Kidney (tissue), 14 donors: ENCODE data around the gene MUC7. TPM values are rescaled to one million over a fixed set of nuclear protein-coding genes. Genes with fewer than 3 reads are reported as not detected.
A peak's percentile ranks its signal among the peaks of the same experiment; 100 is the strongest.

Source experiments
- DNase-seq, 5 donors: peaks; one replicate each; pipeline ENCODE4 v3.0.0-alpha.2; 2013 to 2020
- FAIRE-seq: peaks from 2 replicates; lab custom pipeline; 2012; peaks lifted over from hg19 to GRCh38; lab: Jason Lieb, UNC
- H3K27ac ChIP-seq, 2 donors: one replicate each; pipeline ENCODE4 v1.7.0; 2013; ENCODE audit warnings: low read depth in 2 of 2, low read length in 2 of 2, inconsistent platforms in 1 of 2
- H3K27me3 ChIP-seq: one replicate; pipeline ENCODE4 v1.7.1; 2013; ENCODE audit warnings: low read length, inconsistent platforms; ENCODE audit not compliant: control insufficient read depth, insufficient read depth
- H3K36me3 ChIP-seq, 3 donors: one replicate each; pipeline versions ENCODE4 v1.7.0 to v1.7.1; 2013; ENCODE audit warnings: low read length in 3 of 3, control low read depth in 1 of 3, inconsistent platforms in 1 of 3; ENCODE audit not compliant: insufficient read depth in 3 of 3, control insufficient read depth in 2 of 3
- H3K4me1 ChIP-seq, 3 donors: one replicate each; pipeline versions ENCODE4 v1.7.0 to v1.7.1; 2013; ENCODE audit warnings: low read length in 3 of 3, inconsistent platforms in 1 of 3, low read depth in 1 of 3; ENCODE audit not compliant: control insufficient read depth in 2 of 3, insufficient read depth in 2 of 3
- H3K4me3 ChIP-seq, 3 donors: one replicate each; pipeline versions ENCODE4 v1.7.0 to v1.8.1; 2013; ENCODE audit warnings: low read length in 3 of 3, control low read depth in 1 of 3, inconsistent platforms in 1 of 3
- H3K9ac ChIP-seq, 3 donors: one replicate each; pipeline versions ENCODE4 v1.7.0 to v1.7.1; 2013; ENCODE audit warnings: low read length in 3 of 3, control low read depth in 1 of 3, inconsistent platforms in 1 of 3
- H3K9me3 ChIP-seq, 3 donors: one replicate each; pipeline versions ENCODE4 v1.7.0 to v1.7.1; 2013; ENCODE audit warnings: low read length in 3 of 3, control low read depth in 1 of 3, inconsistent platforms in 1 of 3; ENCODE audit not compliant: control insufficient read depth in 2 of 3, insufficient read depth in 1 of 3
- intact Hi-C: fragments of 100-400 bp; cut with DNase I; formaldehyde crosslinking; loops from one replicate; pipeline ENCODE4 v1.11.1; 2022
- polyA plus RNA-seq: library from polyadenylated mRNA; stranded (reverse); fragments of 350-450 nt; fragmentation: Illumina TruSeq; extraction: RNeasy Lipid Tissue Mini Kit (QIAGEN cat#74804); gene quantifications from one replicate; pipeline ENCODE4 v1.2.3, GENCODE V29; 2014; ENCODE audit warnings: low read depth, low replicate concordance; ENCODE audit not compliant: insufficient read depth
- total RNA-seq: library from RNA; stranded (reverse); fragmentation: NEBNext Ultra II Directional; extraction: Animal tissue kit (Norgen Biotek cat#: 25700); gene quantifications from one replicate; pipeline ENCODE4 v1.2.1, GENCODE V29; 2021
- TF ChIP-seq, protein P1 (sequence below): IDR thresholded peaks from 3 replicates; pipeline ENCODE4 v1.5.1; 2012; ENCODE audit warnings: mild to moderate bottlenecking, moderate library complexity, borderline replicate concordance; ENCODE audit not compliant: insufficient read depth; ENCODE audit errors: extremely low read depth
- donor health status: control.
- donor health status: control.
- donor health status: control.
- donor health status: control.
- donor health status: control.
- donor health status: DM: yes; HTN: yes; CAD: no.
- donor health status: Normal renal cell carcinoma (clear cell type).

Gene MUC7
- total and polyA plus RNA-seq, 2 donors from 2014 or later, result not detected

DNA sequence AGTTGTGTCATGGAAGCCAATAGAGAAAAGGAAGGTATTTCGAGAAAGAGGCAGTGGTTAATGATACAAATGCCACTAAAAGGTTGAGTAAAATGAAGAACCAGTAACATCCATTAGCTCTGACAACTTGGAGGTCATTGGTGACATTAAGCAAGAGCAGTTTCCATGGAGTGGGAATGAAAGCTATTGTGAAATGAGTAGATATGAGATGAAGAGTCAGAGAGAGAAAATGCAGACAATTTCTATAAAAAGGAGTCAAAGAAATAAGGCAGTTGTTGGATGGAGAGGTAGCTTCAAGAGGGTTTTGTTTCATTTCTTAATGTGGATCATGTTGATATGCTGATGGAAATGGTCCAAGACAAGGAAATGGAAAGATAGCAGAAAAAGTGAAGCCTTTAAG lies 36.8 kb downstream of the MUC7 start:
- no peak for DNase-seq
- Histone ChIP-seq H3K4me1 (no peaks in the 10 kb centered on the region), H3K4me3 (no peak overlapping the region), H3K9ac (no peak overlapping the region), H3K36me3 (no peaks in the 10 kb centered on the region), H3K27me3 (no peaks in the 10 kb centered on the region), H3K27ac (no peak overlapping the region), H3K9me3 (no peaks in the 10 kb centered on the region)
- intact Hi-C loops, result no loop called here
- TF ChIP-seq, protein P1, sequence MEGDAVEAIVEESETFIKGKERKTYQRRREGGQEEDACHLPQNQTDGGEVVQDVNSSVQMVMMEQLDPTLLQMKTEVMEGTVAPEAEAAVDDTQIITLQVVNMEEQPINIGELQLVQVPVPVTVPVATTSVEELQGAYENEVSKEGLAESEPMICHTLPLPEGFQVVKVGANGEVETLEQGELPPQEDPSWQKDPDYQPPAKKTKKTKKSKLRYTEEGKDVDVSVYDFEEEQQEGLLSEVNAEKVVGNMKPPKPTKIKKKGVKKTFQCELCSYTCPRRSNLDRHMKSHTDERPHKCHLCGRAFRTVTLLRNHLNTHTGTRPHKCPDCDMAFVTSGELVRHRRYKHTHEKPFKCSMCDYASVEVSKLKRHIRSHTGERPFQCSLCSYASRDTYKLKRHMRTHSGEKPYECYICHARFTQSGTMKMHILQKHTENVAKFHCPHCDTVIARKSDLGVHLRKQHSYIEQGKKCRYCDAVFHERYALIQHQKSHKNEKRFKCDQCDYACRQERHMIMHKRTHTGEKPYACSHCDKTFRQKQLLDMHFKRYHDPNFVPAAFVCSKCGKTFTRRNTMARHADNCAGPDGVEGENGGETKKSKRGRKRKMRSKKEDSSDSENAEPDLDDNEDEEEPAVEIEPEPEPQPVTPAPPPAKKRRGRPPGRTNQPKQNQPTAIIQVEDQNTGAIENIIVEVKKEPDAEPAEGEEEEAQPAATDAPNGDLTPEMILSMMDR, result no peak
- FAIRE-seq, result no peak

DNA sequence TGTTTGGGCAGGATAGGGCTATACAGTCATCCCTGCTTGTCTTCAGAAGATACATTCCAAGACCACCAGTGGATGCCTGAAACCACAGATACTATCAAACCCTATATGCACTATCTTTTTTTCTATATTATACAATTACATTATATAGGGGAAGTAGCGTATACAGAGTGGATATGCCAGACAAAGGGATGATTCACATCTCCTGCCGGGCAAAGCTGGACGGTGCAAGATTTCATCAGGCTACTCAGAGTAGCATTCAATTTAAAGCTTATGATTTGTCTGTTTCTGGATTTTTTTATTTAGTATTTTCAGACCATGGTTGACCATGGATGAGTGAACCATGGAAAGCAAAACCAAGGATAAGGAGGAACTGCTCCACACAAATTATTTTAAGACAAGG lies 39.4 kb downstream of the MUC7 start:
- Histone ChIP-seq H3K4me3 (no peak overlapping the region), H3K36me3 (no peaks in the 10 kb centered on the region), H3K27me3 (no peaks in the 10 kb centered on the region), H3K4me1 (no peaks in the 10 kb centered on the region), H3K9ac (no peak overlapping the region), H3K27ac (no peak overlapping the region), H3K9me3 (no peaks in the 10 kb centered on the region)
- intact Hi-C loops, result no loop called here
- TF ChIP-seq, protein P1, result no peak
- no peak for FAIRE-seq
- DNase-seq, result no peak

DNA sequence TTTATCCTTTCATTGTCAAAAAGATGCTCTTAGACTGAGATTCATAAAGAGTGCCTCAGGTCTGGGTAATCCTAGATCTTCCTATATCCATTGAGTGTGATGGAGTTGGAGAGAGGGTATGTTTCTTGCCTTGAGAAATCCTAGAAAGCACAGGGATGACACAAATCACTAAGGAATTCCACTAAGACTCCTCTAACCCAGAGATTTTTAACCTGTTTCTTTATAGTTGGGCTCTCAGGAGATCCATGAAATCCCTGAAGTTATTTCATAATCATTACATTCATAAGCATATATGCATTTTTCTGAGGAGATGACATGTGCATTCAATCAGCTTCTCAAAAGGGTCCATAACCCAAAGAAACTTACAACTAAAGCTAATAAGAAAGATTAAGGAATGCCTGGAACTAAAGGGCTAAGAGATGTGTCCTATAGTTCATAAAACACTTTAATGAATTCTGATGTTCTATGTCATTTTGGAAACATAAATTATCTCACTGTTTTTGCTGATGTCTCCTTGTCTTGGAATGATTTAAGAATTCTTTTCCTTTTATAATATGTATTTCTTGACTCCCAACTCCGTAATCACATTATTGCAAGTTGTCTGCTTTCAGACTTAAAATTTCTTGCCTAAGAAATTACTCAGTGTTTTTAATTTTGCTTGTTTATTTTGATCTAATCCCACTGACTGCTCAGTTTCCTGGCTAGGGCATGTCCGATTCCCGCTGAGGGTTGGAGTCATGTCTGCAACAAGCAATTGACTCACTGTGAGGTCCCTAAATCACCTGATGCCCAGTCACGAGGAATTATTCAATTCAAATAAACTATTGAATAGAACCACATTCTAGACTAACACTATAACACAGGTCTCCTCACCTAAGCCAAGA lies 43.6 kb downstream of the MUC7 start:
- H3K9me3 ChIP-seq, result no peaks in the 10 kb centered on the region
- no peak overlapping the region for H3K27ac ChIP-seq
- TF ChIP-seq, protein P1, result no peak
- no peak overlapping the region for H3K9ac ChIP-seq
- no peaks in the 10 kb centered on the region for H3K4me1 ChIP-seq
- intact Hi-C loops, result no loop called here
- H3K4me3 ChIP-seq, result no peak overlapping the region
- peak in 1 of 5 donors; percentile 25 for DNase-seq
- FAIRE-seq, result no peak
- no peaks in the 10 kb centered on the region for H3K27me3 ChIP-seq
- no peaks in the 10 kb centered on the region for H3K36me3 ChIP-seq
